ENCODE data around the gene TENM3.

- TF ChIP-seq CTCF (IDR thresholded peaks at IDR 0.05), result no peak
- TF ChIP-seq POLR2A (IDR thresholded peaks at IDR 0.05), result no peak
These were observed 178.6 kb downstream of the TENM3 start for GRCh38 chr4:182421753-182422152.

All from uterus (tissue), 2 donors.